ENCODE data around the gene WASF2. TPM values are rescaled to one million over a fixed set of nuclear protein-coding genes. Genes with fewer than 3 reads are reported as not detected.

The WASF2 gene
- total and polyA plus RNA-seq, 2 of the 4 experiments (the other 2 are of a cell fraction), result 7.9 to 45.4 TPM

DNA sequence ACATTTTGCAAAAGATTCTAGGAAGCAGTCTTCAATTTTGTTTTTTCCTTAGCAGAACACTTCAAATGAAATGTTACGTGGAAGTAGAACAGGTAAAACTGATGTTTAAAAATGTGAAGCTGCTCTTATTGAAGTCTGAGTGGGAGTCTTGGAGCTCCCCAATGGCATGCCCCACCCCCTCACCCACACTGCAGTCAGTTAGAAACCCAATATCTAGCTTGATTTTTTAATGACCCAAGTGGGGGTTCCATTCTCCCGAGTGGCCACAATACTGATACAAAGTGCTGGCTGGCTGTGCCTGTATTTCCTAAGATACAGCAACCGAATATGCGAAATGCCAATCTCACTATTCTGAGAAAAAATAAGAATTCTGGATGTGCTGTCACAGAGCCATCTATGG, 66.3 kb downstream of the WASF2 start:
- Histone ChIP-seq H2AK9ac (replicated peaks; ENCODE audit: low read depth, low read length, poor library complexity) (no peak overlapping the region), H3K27ac (ENCODE audit: insufficient read depth, low read length) (no peak overlapping the region), H3K4me3 (ENCODE audit: insufficient read depth, low read depth, low read length) (no peak overlapping the region), H2BK20ac (ENCODE audit: low read depth, low read length) (no peak overlapping the region), H2AFZ (replicated peaks; ENCODE audit: low read length, poor library complexity) (no peak overlapping the region), H4K8ac (ENCODE audit: low read depth in 2 of 2, low read length in 2 of 2) (no peak overlapping the region), H3K56ac (ENCODE audit: extremely low read depth, insufficient read depth, low read length) (no peak overlapping the region), H2AK5ac (ENCODE audit: low read depth, low read length) (no peak overlapping the region), H2BK5ac (ENCODE audit: low read depth, low read length, poor library complexity, severe bottlenecking) (no peak overlapping the region), H4K91ac (ENCODE audit: insufficient read depth, low read depth, low read length) (no peak overlapping the region), H3K9ac (ENCODE audit: low read depth, low read length) (no peak overlapping the region), H3K9me3 (ENCODE audit: control insufficient read depth, insufficient read depth, low read length) (no peaks in the 10 kb centered on the region), H3K9me1 (ENCODE audit: insufficient read depth, low read length) (peaks cover 23% of the 10 kb centered on the region), H3K14ac (replicated peaks; ENCODE audit: low read depth, low read length) (no peak overlapping the region), H3K23ac (ENCODE audit: low read depth, low read length) (no peak overlapping the region), H3K79me1 (ENCODE audit: low read depth in 1 of 2, low read length in 2 of 2) (peaks cover 48 to 77% of the 10 kb centered on the region in 2 experiments), H4K20me1 (ENCODE audit: insufficient read depth, low read length) (peaks cover 7% of the 10 kb centered on the region), H2BK120ac (ENCODE audit: low read depth, low read length) (no peak overlapping the region), H3K36me3 (ENCODE audit: control insufficient read depth, insufficient read depth, low read length) (peaks cover 16% of the 10 kb centered on the region), H4K5ac (ENCODE audit: low read depth, low read length) (no peak overlapping the region), H2BK15ac (ENCODE audit: low read depth, low read length) (no peak overlapping the region), H3K4me1 (ENCODE audit: control insufficient read depth, insufficient read depth, low read length) (peaks cover 10% of the 10 kb centered on the region), H3K18ac (ENCODE audit: low read depth, low read length) (no peak overlapping the region), H3K27me3 (ENCODE audit: control insufficient read depth, insufficient read depth, low read length) (no peaks in the 10 kb centered on the region), H3K4me2 (ENCODE audit: low read depth, low read length) (no peak overlapping the region), H3K4ac (ENCODE audit: low read depth, low read length) (no peak overlapping the region)
- in situ Hi-C loops (cut with MboI; ENCODE audit: low sequenced_read_pairs) (no loop called here), dilution Hi-C loops (cut with HindIII; ENCODE audit: low sequenced_read_pairs, unreplicated experiment) (no loop called here), intact Hi-C loops (cut with micrococcal nuclease) (no loop called here)
- DNase-seq (no peak), ATAC-seq (ENCODE audit: low read depth) (no peak)
- no TSS peak for BruUV-seq (replicated peaks)
- 83% methylated on average over 1 of the region's 4 CpGs; no CpG with 5 or more reads in 1 of the 2 experiments for WGBS, 2 experiments (ENCODE audit: extremely low coverage in 2 of 2, insufficient read length in 1 of 2)
- TF ChIP-seq RFX5 (IDR thresholded peaks at IDR 0.05; ENCODE audit: low read depth, low read length) (no peak), SMC3 (IDR thresholded peaks at IDR 0.05; ENCODE audit: low read depth, low read length) (no peak)
- ChIA-PET CTCF (interaction anchor here (0.5 kb wide), 1 partner anchor 110 kb away, joined by 3 read pairs; no protein-coding TSS in a partner anchor), POLR2A (ENCODE audit: unreplicated experiment) (no interaction called here)
